HepG2 (cell line): Measurements from ENCODE around the gene SH3TC2. TPM values are rescaled to one million over a fixed set of nuclear protein-coding genes. Genes with fewer than 3 reads are reported as not detected.

ENCODE experiments used
- ATAC-seq: fragments of 200-7000 bp; cut with Tn5 transposase; 3 replicates; pipeline ENCODE4 v1.9.1; 2020; ENCODE audit warnings: mild to moderate bottlenecking, moderate library complexity
- BruUV-seq: library from RNA; stranded (reverse); fragments of 400-500 nt; replicated peaks from 2 replicates; lab custom pipeline; 2021; lab: Mats Ljungman, UMichigan
- CTCF ChIA-PET: fragments of 300-600 bp; formaldehyde crosslinking; extraction: SDS; loops from one replicate; lab custom pipeline; 2021; ENCODE audit warnings: low total read pairs, inconsistent platforms, low intra/inter-chr PET ratio; lab: Yijun Ruan, JAX
- POLR2A ChIA-PET: fragments of 350-600 bp; sonication (Branson Sonifier 250); formaldehyde crosslinking; loops from one replicate; lab custom pipeline; 2020; ENCODE audit warnings: antibody characterized with exemption, inconsistent platforms; lab: Yijun Ruan, JAX
- DNase-seq: peaks from one replicate; pipeline ENCODE4 v3.0.0-alpha.2; 2015; ENCODE audit warnings: low spot score
- FAIRE-seq: peaks from 3 replicates; lab custom pipeline; 2011; peaks lifted over from hg19 to GRCh38; lab: Jason Lieb, UNC
- H2AFZ ChIP-seq: one replicate; pipeline ENCODE4 v1.6.1; 2011; ENCODE audit warnings: low read length, inconsistent platforms
- H3K27ac ChIP-seq: fragments of 300-600 bp; 3 replicates; pipeline ENCODE4 v1.8.0; 2011; ENCODE audit warnings: mixed run types, mild to moderate bottlenecking, mixed read lengths, low read length, inconsistent platforms; ENCODE audit not compliant: insufficient read depth; ENCODE audit errors: extremely low read length
- H3K27me3 ChIP-seq, 2 experiments: fragments of 200-600 bp in 1 of 2; 2 replicates in 1 of 2; 3 replicates in 1 of 2; pipeline versions ENCODE4 v1.6.0 to v1.8.0; 2011; ENCODE audit warnings: low read length in 2 of 2, mild to moderate bottlenecking in 2 of 2, moderate library complexity in 2 of 2, inconsistent platforms in 1 of 2; ENCODE audit not compliant: insufficient read depth in 2 of 2, control insufficient read depth in 1 of 2
- H3K36me3 ChIP-seq, 2 experiments: fragments of 200-600 bp in 1 of 2; replicated peaks in 1 of 2; 2 replicates in 1 of 2; 3 replicates in 1 of 2; pipeline versions ENCODE4 v1.5.1 to v1.8.0; 2011; ENCODE audit warnings: low read length in 2 of 2, inconsistent platforms in 1 of 2; ENCODE audit not compliant: insufficient read depth in 2 of 2, control insufficient read depth in 1 of 2
- H3K4me1 ChIP-seq: 2 replicates; pipeline ENCODE4 v1.5.1; 2012; ENCODE audit warnings: low read length, inconsistent platforms; ENCODE audit not compliant: insufficient read depth
- H3K4me2 ChIP-seq: 2 replicates; pipeline ENCODE4 v1.6.0; 2011; ENCODE audit warnings: low read depth, low read length, inconsistent platforms
- H3K4me3 ChIP-seq, 3 experiments: fragments of 200-600 bp in 1 of 3; sonication (generic), shearing (Covaris generic) in 1 of 3; replicated peaks in 1 of 3; 2 replicates each; pipeline ENCODE4 v1.5.1; 2011 to 2016; ENCODE audit warnings: low read length in 3 of 3, inconsistent platforms in 2 of 3, low read depth in 2 of 3, mild to moderate bottlenecking in 2 of 3, control low read depth in 1 of 3, mixed read lengths in 1 of 3; ENCODE audit not compliant: insufficient read depth in 1 of 3
- H3K79me2 ChIP-seq: one replicate; pipeline ENCODE4 v1.6.1; 2011; ENCODE audit warnings: low read length, inconsistent platforms; ENCODE audit not compliant: insufficient read depth
- H3K9ac ChIP-seq: 2 replicates; pipeline ENCODE4 v1.6.0; 2011; ENCODE audit warnings: mild to moderate bottlenecking, low read depth, low read length, inconsistent platforms; ENCODE audit not compliant: insufficient read depth
- H3K9me3 ChIP-seq: 2 replicates; pipeline ENCODE4 v1.5.1; 2012; ENCODE audit warnings: mild to moderate bottlenecking, low read length
- H4K20me1 ChIP-seq: 2 replicates; pipeline ENCODE4 v1.6.0; 2011; ENCODE audit warnings: inconsistent platforms, mild to moderate bottlenecking, low read length, moderate library complexity; ENCODE audit not compliant: insufficient read depth
- KDM4B ChIP-seq: sonication (generic); formaldehyde crosslinking; IDR thresholded peaks from 2 replicates; pipeline ENCODE4 v1.4.0; 2020; ENCODE audit warnings: missing genetic modification reagents
- MIXL1 ChIP-seq: IDR thresholded peaks from 2 replicates; pipeline ENCODE4 v1.6.1; 2016
- PITX1 ChIP-seq: sonication (generic); formaldehyde crosslinking; IDR thresholded peaks from 2 replicates; pipeline ENCODE4 v1.5.1; 2020; ENCODE audit warnings: mild to moderate bottlenecking, missing genetic modification reagents
- PRDM10 ChIP-seq: sonication (generic); formaldehyde crosslinking; IDR thresholded peaks from 2 replicates; pipeline ENCODE4 v1.4.0; 2020; ENCODE audit warnings: low read depth, missing genetic modification reagents
- SIX4 ChIP-seq: sonication (generic); formaldehyde crosslinking; IDR thresholded peaks from 2 replicates; pipeline ENCODE4 v1.4.0; 2020; ENCODE audit warnings: missing genetic modification reagents
- TAF15 ChIP-seq: fragments of 200-400 bp; formaldehyde crosslinking; IDR thresholded peaks from one replicate; pipeline ENCODE4 v1.6.1; 2018; ENCODE audit warnings: mild to moderate bottlenecking, low read depth, low read length; ENCODE audit not compliant: poor library complexity, severe bottlenecking
- U2AF2 ChIP-seq: fragments of 200-400 bp; formaldehyde crosslinking; IDR thresholded peaks from 2 replicates; pipeline ENCODE4 v1.6.1; 2017; ENCODE audit warnings: low read depth, mild to moderate bottlenecking, low read length
- ZNF501 ChIP-seq: sonication (generic); formaldehyde crosslinking; IDR thresholded peaks from 2 replicates; pipeline ENCODE4 v1.5.1; 2020; ENCODE audit warnings: mild to moderate bottlenecking, moderate library complexity, missing genetic modification reagents
- ZNF660 ChIP-seq: sonication (generic); formaldehyde crosslinking; IDR thresholded peaks from 2 replicates; pipeline ENCODE4 v1.5.1; 2020; ENCODE audit warnings: mild to moderate bottlenecking, low read depth, missing genetic modification reagents, borderline replicate concordance
- WGBS: methylation state at CpG from one replicate; pipeline ENCODE4 v1.1.6; 2017; ENCODE audit warnings: low lambda C conversion rate; 5-methylcytosine and 5-hydroxymethylcytosine counted together
- in situ Hi-C: cut with HindIII; loops from 2 replicates; pipeline ENCODE4 v1.10.0; 2017; ENCODE audit warnings: low pct_unique_long_range_greater_than_20kb; ENCODE audit not compliant: extremely low pct_ligation_motif_present
- intact Hi-C: fragments of 100-400 bp; cut with micrococcal nuclease; formaldehyde crosslinking; loops from one replicate; pipeline ENCODE4 v1.10.0; 2022; ENCODE audit not compliant: unreplicated experiment
- polyA plus RNA-seq, 8 experiments: library from polyadenylated mRNA; depleted of rRNA in 3 of 8; stranded (reverse) in 7 of 8; unstranded in 1 of 8; fragments of >200 nt; fragmentation: Illumina TruSeq in 4 of 8; extraction: Trizol in 4 of 8; gene quantifications; 2 replicates each; pipeline versions ENCODE4 v1.2.1 to v1.2.3, GENCODE V29; 2011 to 2016; ENCODE audit warnings: low read depth in 4 of 8, missing spikeins in 1 of 8, mixed read lengths in 1 of 8; ENCODE audit not compliant: insufficient read depth in 1 of 8
- total RNA-seq, 5 experiments: library from RNA; depleted of rRNA; stranded (reverse); fragments of >200 nt; fragmentation: Illumina TruSeq; extraction: Trizol; gene quantifications; 2 replicates each; pipeline ENCODE4 v1.2.3, GENCODE V29; 2016; ENCODE audit warnings: low read depth in 1 of 5
- TF ChIP-seq, protein P1 (sequence below): sonication (generic); formaldehyde crosslinking; IDR thresholded peaks from 2 replicates; pipeline ENCODE4 v1.5.0; 2020; ENCODE audit warnings: mild to moderate bottlenecking, missing genetic modification reagents, borderline replicate concordance

The SH3TC2 gene
- total and polyA plus RNA-seq, 2 of the 13 experiments (the other 11 are each of a cell fraction or from before 2014, with no cell fraction given), result 0.34 to 0.71 TPM

- Histone ChIP-seq H2AFZ (no peak overlapping the region), H3K4me2 (no peak overlapping the region), H3K9me3 (no peaks in the 10 kb centered on the region), H3K4me1 (no peaks in the 10 kb centered on the region), H3K9ac (no peak overlapping the region), H3K79me2 (no peaks in the 10 kb centered on the region), H3K4me3 (no peak overlapping the region), H4K20me1 (no peaks in the 10 kb centered on the region), H3K36me3 (no peaks in the 10 kb centered on the region), H3K27ac (no peak overlapping the region), H3K27me3 (no peaks in the 10 kb centered on the region; a peak in 1 of 5 replicates)
- in situ Hi-C loops, result no loop called here
- intact Hi-C loops, result no loop called here
- ATAC-seq, result no peak
- no peak for TF ChIP-seq MIXL1 (CRISPR knock-in tag)
- TF ChIP-seq U2AF2, result no peak
- no peak for TF ChIP-seq ZNF660 (CRISPR knock-in tag)
- no peak for TF ChIP-seq SIX4 (CRISPR knock-in tag)
- TF ChIP-seq ZNF501, result no peak
- no peak for TF ChIP-seq PRDM10 (CRISPR knock-in tag)
- no peak for TF ChIP-seq PITX1
- TF ChIP-seq, protein P1, sequence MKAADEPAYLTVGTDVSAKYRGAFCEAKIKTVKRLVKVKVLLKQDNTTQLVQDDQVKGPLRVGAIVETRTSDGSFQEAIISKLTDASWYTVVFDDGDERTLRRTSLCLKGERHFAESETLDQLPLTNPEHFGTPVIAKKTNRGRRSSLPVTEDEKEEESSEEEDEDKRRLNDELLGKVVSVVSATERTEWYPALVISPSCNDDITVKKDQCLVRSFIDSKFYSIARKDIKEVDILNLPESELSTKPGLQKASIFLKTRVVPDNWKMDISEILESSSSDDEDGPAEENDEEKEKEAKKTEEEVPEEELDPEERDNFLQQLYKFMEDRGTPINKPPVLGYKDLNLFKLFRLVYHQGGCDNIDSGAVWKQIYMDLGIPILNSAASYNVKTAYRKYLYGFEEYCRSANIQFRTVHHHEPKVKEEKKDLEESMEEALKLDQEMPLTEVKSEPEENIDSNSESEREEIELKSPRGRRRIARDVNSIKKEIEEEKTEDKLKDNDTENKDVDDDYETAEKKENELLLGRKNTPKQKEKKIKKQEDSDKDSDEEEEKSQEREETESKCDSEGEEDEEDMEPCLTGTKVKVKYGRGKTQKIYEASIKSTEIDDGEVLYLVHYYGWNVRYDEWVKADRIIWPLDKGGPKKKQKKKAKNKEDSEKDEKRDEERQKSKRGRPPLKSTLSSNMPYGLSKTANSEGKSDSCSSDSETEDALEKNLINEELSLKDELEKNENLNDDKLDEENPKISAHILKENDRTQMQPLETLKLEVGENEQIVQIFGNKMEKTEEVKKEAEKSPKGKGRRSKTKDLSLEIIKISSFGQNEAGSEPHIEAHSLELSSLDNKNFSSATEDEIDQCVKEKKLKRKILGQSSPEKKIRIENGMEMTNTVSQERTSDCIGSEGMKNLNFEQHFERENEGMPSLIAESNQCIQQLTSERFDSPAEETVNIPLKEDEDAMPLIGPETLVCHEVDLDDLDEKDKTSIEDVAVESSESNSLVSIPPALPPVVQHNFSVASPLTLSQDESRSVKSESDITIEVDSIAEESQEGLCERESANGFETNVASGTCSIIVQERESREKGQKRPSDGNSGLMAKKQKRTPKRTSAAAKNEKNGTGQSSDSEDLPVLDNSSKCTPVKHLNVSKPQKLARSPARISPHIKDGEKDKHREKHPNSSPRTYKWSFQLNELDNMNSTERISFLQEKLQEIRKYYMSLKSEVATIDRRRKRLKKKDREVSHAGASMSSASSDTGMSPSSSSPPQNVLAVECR, result no peak
- no peak for TF ChIP-seq TAF15
- no peak for TF ChIP-seq KDM4B (CRISPR knock-in tag)
- BruUV-seq, result no TSS peak
- no peak for FAIRE-seq
- POLR2A ChIA-PET, result no interaction called here
- DNase-seq, result no peak
- CTCF ChIA-PET, result no interaction called here
- 0% methylated on average over 1 of the region's 1 CpG for WGBS
Measured at GRCh38 chr5:148984345-148984744, 78.5 kb downstream of the SH3TC2 start.
